CD4-positive, alpha-beta T cell treated with Interferon alpha-2 for 1 hour (primary cell): ENCODE data around the gene CCDC134.
A peak's percentile ranks its signal among the peaks of the same experiment; 100 is the strongest.
"Not testable (repeated sequence)": the region's sequence is repeated elsewhere in the genome, so short reads cannot be mapped to it uniquely, and the experiment has no call there.

Source experiments
- DNase-seq, 2 donors: peaks; one replicate each; pipeline ENCODE4 v3.0.0-alpha.2; 2020 to 2022

CCDC134 gene

DNA sequence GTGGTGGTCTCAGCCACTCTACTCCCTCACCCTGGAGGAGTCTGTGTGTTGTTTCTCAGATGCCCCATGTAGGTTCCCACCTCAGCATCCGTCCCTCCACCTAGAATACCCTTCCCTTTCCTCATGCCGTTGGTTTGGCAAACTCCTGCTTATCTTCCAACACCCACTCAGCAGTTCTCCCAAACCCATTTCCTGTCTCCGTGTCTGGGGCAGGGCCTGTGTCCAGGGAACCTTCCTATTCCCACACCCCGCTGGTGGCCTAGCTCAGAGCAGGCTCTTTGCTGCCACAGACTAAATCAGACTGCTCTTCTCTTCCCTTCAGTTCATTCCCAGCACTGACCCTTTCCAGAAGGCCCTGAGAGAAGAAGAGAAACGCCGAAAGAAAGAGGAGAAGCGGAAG is 24.9 kb downstream of the CCDC134 start:
- no peak for DNase-seq

DNA sequence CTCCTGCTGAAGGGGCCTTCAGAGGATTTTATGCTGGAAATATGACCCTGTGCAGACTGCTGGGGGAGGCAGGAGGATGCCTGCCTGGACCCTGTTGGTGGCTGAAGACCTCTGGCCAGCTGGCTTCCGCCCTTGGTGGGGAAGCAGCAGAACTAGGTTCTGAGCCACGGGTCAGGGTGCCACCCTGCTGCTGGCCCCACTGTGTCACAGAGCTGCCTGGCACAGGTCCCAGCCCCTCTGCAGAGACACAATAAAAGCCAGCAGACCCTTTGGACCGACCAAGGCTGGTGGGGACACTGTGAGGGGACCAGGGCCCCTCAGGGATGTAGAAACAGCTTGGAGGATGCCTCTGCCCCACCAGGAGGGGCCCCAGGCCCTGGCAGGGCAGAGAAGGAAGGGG is 25.5 kb downstream of the CCDC134 start:
- DNase-seq, result no peak

DNA sequence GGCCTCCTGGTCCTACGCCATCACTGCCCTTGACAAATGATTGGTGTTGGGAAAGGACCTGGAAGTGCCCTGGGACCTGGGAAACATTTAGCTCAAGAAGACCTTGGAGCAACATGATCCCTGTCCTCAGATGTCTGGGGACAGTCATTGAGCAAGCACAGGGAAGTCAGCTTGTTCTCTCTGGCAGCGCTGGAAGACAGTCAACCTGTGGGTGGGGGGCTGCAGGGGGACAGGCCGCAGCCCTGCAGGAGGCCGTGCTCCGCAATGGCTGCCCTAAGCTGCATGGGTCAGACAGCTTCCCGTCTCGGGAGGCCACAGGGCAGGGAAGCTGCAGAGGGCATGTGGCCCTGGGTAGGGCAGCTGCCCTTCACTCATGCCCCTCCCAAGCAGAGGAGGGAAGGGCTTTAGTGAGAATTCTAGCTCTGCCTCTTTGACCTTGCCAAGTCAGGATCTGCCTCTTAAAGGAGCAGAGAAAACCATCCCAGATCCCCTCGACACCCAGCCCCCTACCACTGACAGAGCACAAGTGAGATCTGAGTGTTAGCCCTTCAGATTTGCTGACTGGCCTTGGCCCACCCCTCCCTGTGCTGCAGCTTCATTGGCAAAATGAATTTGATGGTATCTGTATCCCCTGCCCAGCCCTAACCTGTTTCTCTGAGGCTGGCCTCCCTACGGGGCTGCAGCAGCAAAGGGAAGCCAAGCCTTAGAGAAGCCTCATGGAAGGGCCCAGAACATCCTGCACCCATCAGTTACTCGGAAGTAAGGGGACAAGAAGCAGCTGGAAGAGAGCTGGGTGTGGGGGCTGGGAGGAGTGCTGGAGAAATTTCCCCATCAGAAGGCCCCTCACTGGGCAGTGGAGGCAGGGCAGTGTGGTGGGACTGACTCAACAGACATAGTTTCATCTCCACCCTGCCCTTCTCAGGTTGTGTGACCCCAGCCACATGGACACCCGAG is 26.2 kb downstream of the CCDC134 start:
- DNase-seq, result no peak

DNA sequence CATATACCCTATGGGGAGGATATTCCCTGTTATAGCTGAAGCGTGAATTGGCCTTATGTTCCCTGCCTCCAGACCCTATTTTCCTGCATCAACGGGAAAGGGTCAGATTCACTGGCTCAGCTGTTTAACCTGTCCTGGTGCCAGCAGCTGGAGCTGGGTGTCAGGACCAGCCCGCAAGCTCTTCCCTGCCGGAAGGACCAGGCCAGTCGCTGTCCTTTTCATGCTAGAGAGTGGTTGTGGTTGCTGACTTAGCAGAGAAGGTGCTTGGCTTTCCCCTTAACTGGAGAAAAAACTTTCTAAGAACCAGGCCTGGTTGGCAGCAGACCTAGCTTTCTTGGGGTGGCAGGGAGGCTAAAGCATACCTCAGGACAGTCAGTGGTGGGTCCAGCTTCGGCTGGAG is 27.2 kb downstream of the CCDC134 start:
- no peak for DNase-seq

DNA sequence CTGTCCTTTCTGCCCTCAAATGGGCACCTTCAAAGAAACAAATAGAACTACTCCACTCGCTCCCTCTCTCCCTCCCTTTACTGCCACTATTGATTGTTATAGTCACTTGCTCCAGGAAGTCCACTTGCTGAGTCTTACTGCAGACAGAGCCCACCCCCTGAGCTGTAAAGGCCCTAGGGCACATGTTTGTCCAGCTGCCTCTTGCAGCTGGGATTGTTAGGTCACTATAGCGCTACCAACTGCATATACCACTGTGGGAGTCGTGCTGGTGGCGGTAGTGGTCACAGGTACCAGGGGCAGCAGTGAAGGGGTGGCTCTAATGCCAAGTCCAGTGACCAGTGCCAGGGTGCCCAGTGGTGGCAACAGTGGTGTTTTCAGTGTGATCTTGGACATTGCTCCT is 28.0 kb downstream of the CCDC134 start:
- no peak for DNase-seq

DNA sequence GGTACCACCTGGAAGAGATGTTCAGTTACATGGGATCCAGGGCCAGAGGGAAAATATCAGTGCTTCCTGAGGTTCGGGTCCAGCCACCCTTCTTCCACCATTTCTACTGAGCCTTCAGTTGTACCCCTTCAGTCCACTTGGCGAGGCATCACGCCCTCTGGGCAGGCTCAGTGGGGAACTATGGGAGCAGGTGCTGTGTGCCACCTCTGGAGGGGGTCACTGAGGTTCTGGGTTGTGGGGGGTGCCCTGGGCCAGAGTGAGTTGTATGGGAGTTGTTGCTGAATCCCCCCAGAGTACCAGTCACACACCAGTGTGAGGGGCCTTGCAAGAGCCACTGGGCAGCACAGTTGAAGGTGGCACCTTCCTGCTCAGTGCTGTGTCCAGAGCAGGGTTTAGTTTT is 29.7 kb downstream of the CCDC134 start:
- DNase-seq, result peak in 1 of 2 donors; percentile 18

DNA sequence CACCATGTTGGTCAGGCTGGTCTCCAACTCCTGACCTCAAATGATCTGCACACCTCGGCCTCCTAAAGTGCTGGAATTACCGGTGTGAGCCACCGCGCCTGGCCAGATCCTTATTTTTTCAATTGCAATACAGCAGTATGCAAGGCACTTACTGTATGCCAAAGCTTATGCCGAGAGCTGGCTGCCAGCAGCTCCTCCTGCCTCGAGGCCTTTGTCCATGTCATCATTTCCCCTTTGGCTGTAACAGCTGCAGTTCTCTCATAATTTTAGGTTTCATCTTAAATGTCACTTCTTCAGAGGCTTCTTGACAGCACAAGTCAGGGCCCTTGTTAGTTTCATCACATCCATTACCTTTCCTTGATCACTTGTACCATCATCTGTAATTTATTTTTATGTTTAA is 30.9 kb downstream of the CCDC134 start:
- DNase-seq, result peak in 1 of 2 donors; percentile 32

DNA sequence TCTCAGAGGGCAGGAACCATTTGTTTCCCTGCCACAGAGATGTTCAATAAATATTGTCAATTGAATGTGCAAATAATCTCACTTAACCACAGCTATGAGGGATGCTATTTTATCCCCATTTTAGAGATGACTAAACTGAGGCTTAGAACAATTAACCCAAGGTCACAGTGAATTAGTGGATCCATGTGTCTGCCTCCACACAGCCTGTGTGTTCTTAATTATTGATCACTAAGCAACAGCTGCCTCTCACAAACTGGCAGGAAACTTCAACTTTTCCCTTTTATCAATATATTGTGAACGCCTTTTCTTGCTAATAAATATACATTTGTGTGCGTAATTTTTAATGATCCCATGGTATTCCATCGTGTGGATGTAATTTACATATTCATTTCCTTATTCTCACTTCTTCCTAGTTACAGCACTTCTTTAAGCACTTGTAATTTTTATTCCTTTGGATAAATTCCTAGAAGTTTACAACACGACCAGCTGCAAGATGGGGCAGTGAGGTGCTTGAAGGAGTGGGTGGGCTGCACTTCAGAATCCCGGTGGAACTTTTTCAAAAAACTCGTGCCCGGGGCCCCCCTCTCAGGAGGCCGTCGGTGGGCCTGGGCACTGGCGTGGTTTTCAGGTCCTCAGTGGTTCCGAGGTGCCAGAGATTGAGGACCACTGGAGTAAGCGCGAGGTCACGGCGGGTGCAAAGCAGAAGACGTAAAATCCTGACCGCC is 31.5 kb downstream of the CCDC134 start:
- DNase-seq, result no peak

DNA sequence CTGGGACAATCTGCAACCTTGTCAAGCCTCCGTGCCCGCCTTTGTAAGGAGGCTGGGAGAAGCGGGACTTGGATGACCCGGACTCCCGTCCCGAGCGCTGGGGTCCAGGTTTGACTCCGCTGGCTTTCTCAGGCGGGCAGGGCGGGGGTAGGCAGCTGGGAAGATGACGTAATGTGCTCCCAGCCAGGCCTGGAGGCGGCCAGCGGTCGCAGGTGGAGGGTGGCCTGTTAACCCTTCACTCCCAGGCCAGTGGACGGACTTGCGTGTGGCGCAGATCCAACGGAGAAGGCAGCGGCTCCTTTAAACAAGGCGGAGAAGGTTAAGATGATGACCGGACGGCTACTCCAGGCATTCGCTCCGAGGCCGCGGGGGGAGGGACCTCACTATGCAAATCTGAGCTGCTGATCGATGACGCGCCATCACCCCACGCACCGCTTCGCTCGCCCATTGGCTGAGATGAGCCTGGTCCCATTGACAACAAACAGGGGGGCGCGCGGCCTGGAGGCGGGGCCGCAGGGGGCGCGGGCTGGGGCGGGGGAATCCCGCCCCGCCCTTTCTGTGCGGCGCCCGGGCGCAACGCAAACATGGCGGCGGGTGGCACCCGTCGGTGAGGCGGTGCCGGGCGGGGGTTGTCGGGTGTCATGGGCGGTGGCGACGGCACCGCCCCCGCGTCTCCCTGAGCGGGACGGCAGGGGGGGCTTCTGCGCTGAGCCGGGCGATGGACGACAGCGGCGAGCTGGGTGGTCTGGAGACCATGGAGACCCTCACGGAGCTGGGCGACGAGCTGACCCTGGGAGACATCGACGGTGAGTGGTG is 32.3 kb downstream of the CCDC134 start, which contains the start of gene SREBF2:
SREBF2 (plus strand) TSS at position 553 of the 816 bp plus-strand sequence; CDS start at position 719, 166 bp downstream.
- peak; percentile 99 for DNase-seq

DNA sequence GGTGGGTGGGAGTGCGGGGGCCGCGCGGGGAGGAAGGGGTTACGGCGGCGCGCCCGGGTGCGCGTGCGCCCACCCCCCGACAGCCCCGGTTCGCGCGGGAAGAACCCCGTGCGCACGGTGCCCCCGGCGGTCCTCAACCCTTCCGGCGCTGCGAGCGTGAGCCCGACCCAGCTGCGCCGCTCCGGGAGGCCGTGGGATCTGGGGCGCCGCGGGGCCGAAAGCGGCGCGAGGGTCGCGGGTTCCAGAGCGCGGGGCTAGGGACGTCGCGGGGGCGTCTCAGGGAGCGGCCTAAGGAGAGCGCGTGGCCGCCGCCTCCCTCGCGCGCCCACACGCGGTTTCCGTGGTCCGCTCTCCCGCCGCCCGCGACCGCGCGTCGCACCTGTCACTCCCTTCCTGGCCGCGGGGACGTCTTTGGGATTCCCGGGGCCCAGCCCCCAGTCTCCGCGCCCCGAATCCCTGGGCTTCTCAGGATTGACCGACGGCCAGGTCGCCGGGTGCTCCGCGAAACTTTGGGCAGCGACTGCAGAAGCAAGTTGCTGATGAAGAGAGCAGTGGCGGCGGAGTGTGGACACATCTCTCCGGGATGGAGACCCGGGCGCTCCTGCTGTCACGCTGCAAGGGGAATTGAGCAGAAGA is 33.0 kb downstream of the CCDC134 start:
- peak; percentile 23 to 55 for DNase-seq

DNA sequence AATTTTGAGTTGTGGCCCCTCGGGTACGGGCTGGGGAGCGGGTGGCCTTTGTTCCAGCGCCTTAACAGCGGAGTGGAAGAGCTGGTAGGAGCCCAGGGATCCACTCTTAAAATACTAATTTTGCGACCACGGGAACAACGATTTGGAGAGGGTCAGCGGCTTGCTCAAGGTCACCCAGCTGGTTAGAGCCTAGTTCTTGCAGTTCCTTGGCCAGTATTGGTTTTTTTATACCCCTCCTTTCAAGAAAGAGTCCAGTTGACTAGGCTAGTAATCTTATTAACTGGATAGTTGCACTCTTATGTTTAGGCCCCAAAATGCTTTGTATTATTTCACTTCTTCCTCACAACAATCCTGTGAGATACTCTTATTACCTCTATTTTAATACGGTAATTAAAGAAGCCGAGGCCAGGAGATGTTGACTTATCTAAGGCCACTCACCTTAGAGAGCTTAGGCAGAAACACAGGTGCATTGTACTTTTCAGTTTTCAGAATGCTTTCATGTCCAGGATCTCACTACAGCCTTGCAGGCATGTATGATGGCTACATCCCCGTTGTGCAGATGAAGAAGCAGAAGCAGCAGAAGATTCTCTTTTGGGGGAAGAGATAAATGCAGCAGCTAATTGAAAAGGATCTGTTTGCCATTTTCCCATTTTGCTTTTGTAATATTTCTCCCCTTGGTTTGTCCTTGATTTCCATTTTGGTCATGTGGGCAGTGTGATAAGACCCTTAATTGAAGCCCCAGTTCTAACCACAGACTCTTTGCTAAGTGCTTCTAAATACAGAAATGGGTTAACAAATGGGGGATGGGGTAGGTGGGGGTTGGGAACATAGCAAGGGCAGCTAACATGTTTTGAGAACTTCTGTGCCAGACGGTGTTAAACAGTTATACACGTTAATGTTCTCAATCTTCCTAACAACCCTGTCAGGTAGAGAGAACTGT is 33.8 kb downstream of the CCDC134 start:
- DNase-seq, result no peak

DNA sequence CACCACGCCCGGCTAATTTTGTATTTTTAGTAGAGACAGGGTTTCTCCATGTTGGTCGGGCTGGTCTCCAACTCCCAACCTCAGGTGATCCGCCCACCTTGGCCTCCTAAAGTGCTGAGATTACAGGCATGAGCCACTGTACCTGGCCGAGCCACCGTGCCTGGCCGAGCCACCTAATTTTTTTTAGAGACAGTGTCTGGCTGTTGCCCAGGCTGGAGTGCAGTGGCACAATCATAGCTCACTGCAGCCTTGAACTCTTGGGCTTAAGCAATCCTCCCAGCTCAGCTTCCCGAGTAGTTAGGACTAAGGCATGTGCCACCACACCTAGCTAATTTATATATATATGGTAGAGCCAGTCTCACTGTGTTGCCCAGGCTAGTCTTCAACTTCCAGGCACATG is 35.0 kb downstream of the CCDC134 start:
- DNase-seq, result not testable (repeated sequence)

DNA sequence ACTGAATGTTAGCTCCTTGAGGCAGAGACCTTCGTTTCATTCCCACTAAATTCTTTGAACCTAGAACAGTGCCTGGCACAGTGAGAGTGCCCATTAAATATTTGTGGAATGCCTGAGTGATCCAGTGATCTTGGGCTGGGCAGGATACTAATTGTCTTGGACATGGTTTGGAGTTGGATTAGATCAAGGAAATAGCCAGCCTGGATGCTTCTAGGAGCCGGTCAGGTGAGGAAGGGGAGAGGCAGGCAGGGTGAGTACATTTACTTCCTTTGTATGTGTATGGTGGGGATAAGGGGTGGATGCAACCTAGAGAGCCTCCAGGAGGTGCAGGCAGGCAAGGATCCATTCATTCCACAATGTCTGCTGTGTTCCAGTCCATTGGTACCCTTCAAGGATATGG is 36.1 kb downstream of the CCDC134 start:
- DNase-seq, result no peak

DNA sequence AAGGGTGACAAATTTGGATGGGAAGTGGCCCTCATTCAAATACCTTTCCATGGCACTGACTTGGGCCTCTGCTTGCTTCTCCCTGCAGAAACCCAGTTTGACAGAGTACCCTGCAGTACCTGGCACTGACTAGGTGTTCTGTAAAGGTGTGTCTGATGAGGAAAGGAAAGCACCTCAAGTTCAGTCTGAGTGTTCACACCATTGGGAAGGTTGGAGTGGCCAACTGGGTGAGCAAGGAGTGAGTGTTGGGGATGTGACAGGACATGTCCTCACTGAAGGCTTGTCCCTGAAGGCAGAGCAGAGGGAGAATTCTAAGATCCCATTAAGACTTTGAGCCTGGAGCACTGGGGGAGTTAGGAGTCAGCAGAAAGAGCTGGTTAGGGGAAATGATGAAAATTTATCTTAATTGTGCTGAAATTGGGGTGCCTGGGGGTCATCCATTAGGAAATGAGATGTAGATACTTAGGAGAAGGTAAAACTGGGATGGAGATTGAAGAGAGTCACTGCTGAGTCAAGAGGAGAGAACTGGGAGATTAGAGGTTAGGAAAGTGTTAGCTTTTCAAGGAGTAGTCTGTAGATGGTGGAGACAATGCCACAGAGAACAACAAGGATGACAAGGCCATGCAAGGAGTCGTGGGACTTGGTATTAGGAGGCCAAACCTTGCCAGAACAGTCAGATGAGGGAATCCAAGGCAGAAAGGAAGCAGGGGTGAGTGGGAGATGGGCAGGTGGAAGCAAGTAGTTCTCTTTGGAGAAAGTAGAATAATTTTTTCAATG is 38.6 kb downstream of the CCDC134 start:
- DNase-seq, result no peak

DNA sequence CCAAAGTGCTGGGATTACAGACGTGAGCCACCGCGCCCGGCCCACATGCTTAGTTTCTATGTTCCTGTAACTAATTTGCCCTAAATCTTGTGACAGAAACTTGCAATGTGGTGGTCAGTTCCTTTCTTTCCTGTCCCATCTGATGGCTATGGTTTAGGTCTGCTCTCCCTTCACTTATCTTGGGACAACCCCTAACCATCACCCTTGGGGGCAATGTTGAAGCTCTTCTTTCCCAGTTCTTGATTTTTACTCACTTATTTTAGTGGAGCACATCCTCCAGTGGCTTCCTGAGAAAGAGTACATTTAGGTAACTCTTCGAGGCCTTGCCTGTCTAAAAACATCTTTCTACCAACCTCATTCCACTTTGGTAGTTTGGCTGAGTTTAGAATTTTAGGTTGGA is 39.7 kb downstream of the CCDC134 start:
- DNase-seq, result no peak

DNA sequence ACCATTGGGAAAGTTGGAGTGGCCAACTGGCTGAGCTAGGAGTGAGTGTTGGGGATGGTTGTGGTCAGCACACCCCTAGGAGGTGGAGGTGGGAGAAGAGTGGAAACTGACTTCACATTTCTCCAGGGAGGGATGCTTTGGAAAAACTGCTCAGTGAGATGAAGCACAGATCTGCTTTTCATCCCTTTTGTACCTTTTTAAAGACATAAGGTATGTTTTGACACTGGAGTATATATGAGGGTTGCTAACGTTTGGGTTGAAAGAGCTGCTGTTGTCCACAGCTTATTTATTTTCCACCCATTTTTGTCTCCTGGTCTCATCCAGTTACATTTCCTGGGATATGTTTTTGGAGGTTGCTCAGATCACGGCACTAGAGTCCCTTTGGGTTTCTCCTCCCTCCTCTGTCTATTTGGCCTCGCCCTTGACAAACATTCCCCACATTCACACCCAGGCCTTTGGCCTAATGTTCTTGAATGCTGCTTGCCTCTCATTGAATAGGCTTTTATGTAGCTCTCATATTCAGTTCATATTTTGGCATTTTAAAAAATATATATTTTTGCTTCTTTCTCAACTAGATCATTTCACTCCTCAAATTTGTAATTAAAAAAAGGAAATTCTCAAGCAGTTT is 40.7 kb downstream of the CCDC134 start:
- no peak for DNase-seq

DNA sequence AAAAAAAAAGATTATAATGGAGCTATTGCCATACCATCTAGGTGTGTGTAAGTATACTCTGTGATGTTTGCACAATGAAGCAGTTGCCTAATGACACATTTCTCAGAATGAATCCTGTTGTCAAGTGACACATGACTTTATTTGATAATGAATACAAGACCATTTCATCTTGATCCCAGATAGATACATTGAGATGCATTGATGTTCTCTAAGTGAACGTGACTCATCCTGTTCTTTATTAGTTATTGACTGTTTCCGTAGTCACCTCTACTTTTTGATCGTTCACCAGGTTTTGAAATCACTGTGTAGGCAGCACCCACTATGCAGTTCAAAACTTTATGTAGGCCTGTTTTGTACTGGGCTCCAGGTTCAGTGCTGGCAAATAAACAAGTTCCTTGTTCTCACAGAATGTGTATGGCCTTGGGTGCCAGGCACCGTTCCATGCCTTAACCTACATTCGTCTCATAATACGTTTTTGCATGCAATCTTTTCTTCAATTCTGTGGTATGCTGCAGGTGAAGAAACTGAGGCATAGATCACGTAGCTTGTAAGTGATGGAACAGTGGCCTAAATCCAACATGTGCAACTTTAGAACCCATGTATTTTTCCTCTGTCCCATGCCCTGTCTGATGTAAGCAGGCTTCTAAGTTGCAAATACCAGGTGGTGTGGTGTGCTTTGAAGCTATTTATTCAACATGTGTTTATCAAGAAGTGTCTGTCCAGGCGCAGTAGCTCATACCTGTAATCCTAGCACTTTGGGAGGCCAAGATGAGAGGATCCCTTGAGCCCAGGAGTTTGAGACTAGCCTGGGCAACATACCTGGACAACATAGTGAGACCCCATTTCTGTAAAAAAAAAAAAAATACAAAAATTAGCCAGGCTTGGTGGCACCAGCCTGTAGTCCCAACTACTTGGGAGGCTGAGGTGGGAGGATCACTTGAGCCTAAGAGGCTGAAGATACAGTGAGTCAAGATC is 42.8 kb downstream of the CCDC134 start:
- DNase-seq, result no peak

DNA sequence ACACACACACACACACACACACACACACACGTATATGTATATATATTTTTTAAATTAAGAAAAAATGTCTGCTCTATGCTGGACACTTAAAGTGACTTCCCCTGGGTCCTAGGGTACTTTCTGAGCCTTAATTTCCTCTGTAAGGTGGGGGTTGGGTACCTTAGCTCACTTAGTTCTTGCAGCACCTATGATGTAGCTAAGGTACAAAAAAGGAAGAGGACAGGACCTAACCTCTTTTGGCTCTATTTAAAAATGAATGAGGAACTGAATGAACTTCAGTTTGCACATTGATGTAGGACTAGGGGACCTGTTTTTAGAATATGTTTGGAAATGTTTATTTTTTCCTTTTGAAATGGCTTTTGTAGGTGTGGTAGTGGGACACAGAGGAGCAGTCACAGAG is 43.6 kb downstream of the CCDC134 start:
- DNase-seq, result no peak

DNA sequence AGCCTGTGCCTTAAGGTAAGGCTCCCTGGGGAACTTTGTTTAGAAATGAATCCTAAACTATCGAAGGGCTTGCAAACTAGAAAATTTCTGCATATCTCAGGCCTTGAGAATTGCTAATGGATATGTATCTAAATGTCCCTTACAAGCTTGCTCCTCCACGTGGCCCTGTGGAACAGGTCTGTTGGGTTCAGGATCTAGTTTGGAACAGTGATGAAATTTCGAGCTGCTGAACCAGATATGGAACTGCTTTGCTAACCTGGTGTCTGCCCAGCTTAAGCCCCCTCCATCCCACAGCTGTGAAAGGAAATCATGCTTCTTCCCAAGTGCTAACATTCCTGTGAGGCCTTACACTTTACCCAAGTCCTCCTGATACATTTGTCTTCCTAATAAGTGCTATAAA is 44.0 kb downstream of the CCDC134 start:
- no peak for DNase-seq
